Upper lobe of left lung (tissue), 6 donors: ENCODE results near the gene LARGE1. TPM values are rescaled to one million over a fixed set of nuclear protein-coding genes. Genes with fewer than 3 reads are reported as not detected.

Source experiments
- ATAC-seq, 2 donors: fragments of 200-7000 bp; cut with Tn5 transposase; one replicate each; pipeline ENCODE4 v1.9.1; 2022; ENCODE audit warnings: mild to moderate bottlenecking in 2 of 2, moderate library complexity in 2 of 2; ENCODE audit not compliant: low FRiP score in 2 of 2
- DNase-seq, 2 donors: peaks; one replicate each; pipeline ENCODE4 v3.0.0-alpha.2; 2019 to 2020
- H3K27ac ChIP-seq, 4 donors: fragments of 200-600 bp; sonication (generic); one replicate each; pipeline ENCODE4 v1.5.1; 2016 to 2019
- H3K27me3 ChIP-seq, 4 donors: fragments of 200-600 bp; sonication (generic); one replicate each; pipeline ENCODE4 v1.5.1; 2017 to 2019
- H3K36me3 ChIP-seq, 4 donors: fragments of 200-600 bp; sonication (generic); one replicate each; pipeline ENCODE4 v1.5.1; 2016 to 2019
- H3K4me1 ChIP-seq, 4 donors: fragments of 200-600 bp; sonication (generic); one replicate each; pipeline ENCODE4 v1.5.1; 2018 to 2019
- H3K4me3 ChIP-seq, 4 donors: fragments of 200-600 bp; sonication (generic); one replicate each; pipeline ENCODE4 v1.5.1; 2017 to 2019; ENCODE audit warnings: mild to moderate bottlenecking in 2 of 4, moderate library complexity in 1 of 4
- H3K9me3 ChIP-seq, 4 donors: fragments of 200-600 bp; sonication (generic); one replicate each; pipeline ENCODE4 v1.5.1; 2018 to 2019
- EP300 ChIP-seq, 4 donors: sonication (generic); formaldehyde crosslinking; IDR thresholded peaks; one replicate each; pipeline ENCODE4 v1.5.1; 2017; ENCODE audit warnings: antibody characterized with exemption in 4 of 4, control low read depth in 2 of 4
- POLR2A ChIP-seq, 4 donors: fragments of 450-650 bp; IDR thresholded peaks; one replicate each; pipeline ENCODE4 v1.5.1; 2016 to 2017; ENCODE audit warnings: antibody characterized with exemption in 4 of 4, mild to moderate bottlenecking in 2 of 4
- POLR2AphosphoS5 ChIP-seq, 2 donors: sonication (generic); formaldehyde crosslinking; IDR thresholded peaks; one replicate each; pipeline ENCODE4 v1.5.1; 2017; ENCODE audit warnings: antibody characterized with exemption in 2 of 2
- WGBS, 2 donors: methylation state at CpG; one replicate each; pipeline ENCODE4 v1.1.5; 2017 to 2018; 5-methylcytosine and 5-hydroxymethylcytosine counted together
- total RNA-seq, 6 donors: library from RNA; depleted of rRNA in 4 of 6; stranded (reverse); fragments of >200 nt in 4 of 6; gene quantifications; one replicate each; pipeline versions ENCODE4 v1.1.0 to v1.2.1, GENCODE V29; 2016 to 2021
- TF ChIP-seq, protein P1 (sequence below), 6 experiments: fragments of 450-650 bp in 4 of 6; fragments of 200-600 bp in 2 of 6; sonication (generic) in 2 of 6; IDR thresholded peaks; one replicate each; pipeline ENCODE4 v1.5.1; 2016 to 2019; ENCODE audit warnings: antibody characterized with exemption in 6 of 6
- donor health status: DM: no; HTN: no; CAD: no; lungs with moderate emphysema.
- donor health status: DM: no; HTN: yes; CAD: no; lungs with severe emphysema.

LARGE1 gene
- total RNA-seq, 6 donors from 2014 or later = 14.0 to 56.6 (median 25.3) TPM

- peak; percentile 63 to 88 for DNase-seq
- Histone ChIP-seq H3K36me3 (no peaks in the 10 kb centered on the region), H3K27me3 (peaks cover 0 to 6% (median 2%) of the 10 kb centered on the region in 4 donors), H3K4me3 (peak overlapping the region; percentile 63 to 87 (median 79)), H3K9me3 (no peaks in the 10 kb centered on the region), H3K27ac (peak overlapping the region; percentile 53 to 81 (median 72)), H3K4me1 (peaks cover 12 to 46% (median 30%) of the 10 kb centered on the region in 4 donors)
- ATAC-seq = peak; percentile 41 to 59
- whole genome bisulfite sequencing, 2 donors = 0 to 1% methylated on average over 31 to 40 of the region's 52 CpGs
- no peak for TF ChIP-seq POLR2AphosphoS5 (IDR thresholded peaks at IDR 0.05)
- TF ChIP-seq POLR2A (IDR thresholded peaks at IDR 0.05) = no peak
- TF ChIP-seq, protein P1, sequence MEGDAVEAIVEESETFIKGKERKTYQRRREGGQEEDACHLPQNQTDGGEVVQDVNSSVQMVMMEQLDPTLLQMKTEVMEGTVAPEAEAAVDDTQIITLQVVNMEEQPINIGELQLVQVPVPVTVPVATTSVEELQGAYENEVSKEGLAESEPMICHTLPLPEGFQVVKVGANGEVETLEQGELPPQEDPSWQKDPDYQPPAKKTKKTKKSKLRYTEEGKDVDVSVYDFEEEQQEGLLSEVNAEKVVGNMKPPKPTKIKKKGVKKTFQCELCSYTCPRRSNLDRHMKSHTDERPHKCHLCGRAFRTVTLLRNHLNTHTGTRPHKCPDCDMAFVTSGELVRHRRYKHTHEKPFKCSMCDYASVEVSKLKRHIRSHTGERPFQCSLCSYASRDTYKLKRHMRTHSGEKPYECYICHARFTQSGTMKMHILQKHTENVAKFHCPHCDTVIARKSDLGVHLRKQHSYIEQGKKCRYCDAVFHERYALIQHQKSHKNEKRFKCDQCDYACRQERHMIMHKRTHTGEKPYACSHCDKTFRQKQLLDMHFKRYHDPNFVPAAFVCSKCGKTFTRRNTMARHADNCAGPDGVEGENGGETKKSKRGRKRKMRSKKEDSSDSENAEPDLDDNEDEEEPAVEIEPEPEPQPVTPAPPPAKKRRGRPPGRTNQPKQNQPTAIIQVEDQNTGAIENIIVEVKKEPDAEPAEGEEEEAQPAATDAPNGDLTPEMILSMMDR (IDR thresholded peaks at IDR 0.05) = no peak
- TF ChIP-seq EP300 (IDR thresholded peaks at IDR 0.05) = no peak
These were observed 1.5 kb upstream of the LARGE1 start for GRCh38 chr22:33921525-33922348.

GRCh38 chr22:33920927-33921524, 750 bp upstream of the LARGE1 start:
- WGBS, 2 donors = 0% methylated on average over 6 to 13 of the region's 69 CpGs

DNA sequence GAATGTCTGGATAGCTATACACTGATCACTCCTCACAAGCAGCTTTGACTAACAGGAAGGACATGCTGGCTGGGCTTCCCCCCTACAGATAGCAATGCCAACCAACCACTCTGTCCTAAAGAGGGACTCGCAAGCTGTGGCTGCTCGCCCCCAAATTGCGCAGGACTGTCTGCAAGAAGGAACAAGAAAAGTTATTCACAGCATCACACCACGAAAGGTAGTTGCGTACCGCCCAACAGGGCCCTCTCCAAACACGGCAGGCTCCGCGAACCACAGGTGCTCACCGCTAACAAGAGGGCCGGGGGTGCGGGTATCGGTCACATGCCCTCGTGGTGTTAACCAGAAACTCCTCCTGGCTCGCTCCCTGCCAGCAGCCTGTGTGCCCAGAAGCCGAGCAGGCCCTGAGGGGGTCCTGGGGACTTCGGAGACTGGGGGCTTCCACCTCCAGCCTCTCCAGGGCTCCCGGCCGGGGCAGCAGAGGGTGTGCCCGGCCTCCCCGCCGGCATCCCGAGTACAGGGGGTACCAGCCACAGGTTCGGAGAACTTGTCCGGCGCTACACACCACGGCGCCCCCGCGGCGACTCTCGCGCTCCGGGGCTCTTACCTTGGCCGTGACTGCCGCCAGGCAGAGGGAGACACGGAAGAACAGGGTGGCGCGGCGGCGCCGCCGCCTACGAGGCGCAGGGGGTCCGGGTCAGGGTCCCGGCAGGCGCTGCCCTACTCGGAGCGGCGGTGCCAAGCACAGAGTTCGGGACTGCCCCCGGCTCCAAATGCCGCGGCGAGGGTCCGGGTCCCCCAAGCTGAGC, 682 bp downstream of the LARGE1 start:
- Histone ChIP-seq H3K27ac (peak overlapping the region; percentile 47 to 80 (median 66)), H3K4me1 (peaks cover 12 to 46% (median 30%) of the 10 kb centered on the region in 4 donors), H3K27me3 (peaks cover 0 to 6% (median 2%) of the 10 kb centered on the region in 4 donors), H3K36me3 (no peaks in the 10 kb centered on the region), H3K4me3 (peak overlapping the region; percentile 64 to 87 (median 79)), H3K9me3 (no peaks in the 10 kb centered on the region)
- DNase-seq (peak; percentile 65 to 89), ATAC-seq (peak in 1 of 2 donors; percentile 15)
- no peak for TF ChIP-seq POLR2AphosphoS5 (IDR thresholded peaks at IDR 0.05)
- 2 to 4% methylated on average over 7 to 23 of the region's 57 CpGs for WGBS, 2 donors

More at GRCh38 chr22:33920927-33921524, 750 bp upstream of the LARGE1 start:
- H3K4me1 ChIP-seq = peaks cover 12 to 46% (median 30%) of the 10 kb centered on the region in 4 donors
- TF ChIP-seq POLR2AphosphoS5 (IDR thresholded peaks at IDR 0.05) (peak in 1 of 2 donors; percentile 91), POLR2A (IDR thresholded peaks at IDR 0.05) (peak in 3 of 4 donors; percentile 40 to 82 (median 79))
- TF ChIP-seq, protein P1 (IDR thresholded peaks at IDR 0.05) = no peak
- DNase-seq = peak; percentile 97 to 100
- peak overlapping the region; percentile 46 to 81 (median 72) for H3K27ac ChIP-seq
- peaks cover 0 to 6% (median 2%) of the 10 kb centered on the region in 4 donors for H3K27me3 ChIP-seq
- ATAC-seq = peak; percentile 95 to 97
- H3K4me3 ChIP-seq = peak overlapping the region; percentile 63 to 87 (median 79)
- H3K36me3 ChIP-seq = no peaks in the 10 kb centered on the region
- no peaks in the 10 kb centered on the region for H3K9me3 ChIP-seq

DNA sequence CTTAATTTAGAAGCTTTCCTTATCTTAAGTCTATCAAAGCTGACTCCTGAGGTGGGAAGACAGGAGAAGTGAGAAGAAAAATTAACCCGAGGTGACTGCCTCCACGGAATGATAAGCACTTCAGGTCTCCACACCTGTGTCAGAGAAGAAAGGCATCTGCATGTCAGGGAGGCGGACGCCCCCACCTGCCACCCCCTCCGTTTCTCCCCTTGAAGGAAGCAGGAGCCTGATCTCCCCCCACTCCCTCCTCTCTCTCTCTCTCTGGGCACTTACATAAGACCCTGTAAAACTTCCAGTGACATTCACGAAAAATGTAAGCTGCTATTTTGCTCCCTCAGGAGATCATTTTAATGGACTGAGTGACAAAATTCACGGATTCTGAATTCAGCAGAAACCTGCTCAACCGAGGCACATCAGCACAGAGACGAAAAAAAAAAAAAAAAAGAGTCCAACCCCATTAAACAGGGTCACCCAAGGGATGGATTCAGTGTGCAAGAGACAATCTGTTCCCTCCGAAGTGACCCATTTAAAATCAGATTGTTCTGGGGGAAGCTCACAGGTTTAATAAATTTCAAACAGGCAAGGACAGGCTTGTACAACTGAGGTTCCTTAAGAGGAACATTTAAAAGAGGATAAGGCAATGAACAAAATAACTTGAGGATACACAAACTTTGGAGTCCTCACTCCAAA, 1.5 kb downstream of the LARGE1 start:
- H3K27ac ChIP-seq = no peak overlapping the region
- peak overlapping the region in 3 of 4 donors; percentile 75 to 87 (median 83) for H3K4me3 ChIP-seq
- peaks cover 0 to 6% (median 2%) of the 10 kb centered on the region in 4 donors for H3K27me3 ChIP-seq
- TF ChIP-seq EP300 (IDR thresholded peaks at IDR 0.05) (no peak), POLR2A (IDR thresholded peaks at IDR 0.05) (no peak), POLR2AphosphoS5 (IDR thresholded peaks at IDR 0.05) (no peak)
- TF ChIP-seq, protein P1 (IDR thresholded peaks at IDR 0.05) = no peak
- DNase-seq = no peak
- no peaks in the 10 kb centered on the region for H3K36me3 ChIP-seq
- H3K4me1 ChIP-seq = peaks cover 12 to 46% (median 27%) of the 10 kb centered on the region in 4 donors
- 52 to 53% methylated on average over 10 of the region's 10 CpGs for WGBS, 2 donors
- ATAC-seq = no peak
- H3K9me3 ChIP-seq = no peaks in the 10 kb centered on the region
